MCF 10A (cell line): ENCODE measurements around the gene TP53I3. TPM values are rescaled to one million over a fixed set of nuclear protein-coding genes. Genes with fewer than 3 reads are reported as not detected.

ENCODE experiments used
- BruUV-seq: library from RNA; stranded (reverse); fragments of 400-500 nt; replicated peaks from 2 replicates; lab custom pipeline; 2021; lab: Mats Ljungman, UMichigan
- CTCF ChIA-PET: fragments of 300-600 bp; sonication (Branson Sonifier 250); formaldehyde crosslinking; extraction: SDS; loops from one replicate; lab custom pipeline; 2021; ENCODE audit warnings: antibody characterized with exemption, inconsistent platforms; lab: Yijun Ruan, JAX
- POLR2A ChIA-PET: fragments of 300-600, 350-650 bp; sonication (Branson Sonifier 250); formaldehyde crosslinking; extraction: SDS; loops from one replicate; lab custom pipeline; 2020; ENCODE audit warnings: antibody characterized with exemption, inconsistent platforms; lab: Yijun Ruan, JAX
- DNase-seq: peaks from one replicate; pipeline ENCODE4 v3.0.0-alpha.2; 2018; ENCODE audit not compliant: unreplicated experiment
- H3K27ac Mint-ChIP-seq: one replicate; pipeline ENCODE4 v1.8.0; 2022; ENCODE audit warnings: mild to moderate bottlenecking, low read depth, mixed read lengths; ENCODE audit not compliant: unreplicated experiment
- H3K27me3 Mint-ChIP-seq: one replicate; pipeline ENCODE4 v1.8.0; 2022; ENCODE audit warnings: mixed read lengths; ENCODE audit not compliant: insufficient read depth, unreplicated experiment
- H3K36me3 Mint-ChIP-seq: one replicate; pipeline ENCODE4 v1.8.0; 2022; ENCODE audit warnings: mild to moderate bottlenecking, moderate library complexity, mixed read lengths; ENCODE audit not compliant: insufficient read depth, unreplicated experiment
- H3K4me1 Mint-ChIP-seq: one replicate; pipeline ENCODE4 v1.8.0; 2022; ENCODE audit warnings: mixed read lengths; ENCODE audit not compliant: insufficient read depth, unreplicated experiment
- H3K4me3 Mint-ChIP-seq: one replicate; pipeline ENCODE4 v1.8.0; 2022; ENCODE audit warnings: mild to moderate bottlenecking, moderate library complexity, mixed read lengths; ENCODE audit not compliant: unreplicated experiment
- H3K9me3 Mint-ChIP-seq: one replicate; pipeline ENCODE4 v1.8.0; 2022; ENCODE audit warnings: mixed read lengths; ENCODE audit not compliant: unreplicated experiment
- CTCF ChIP-seq: fragments of 200-600 bp; IDR thresholded peaks from one replicate; pipeline ENCODE4 v1.8.0; 2022; ENCODE audit warnings: antibody characterized with exemption, mild to moderate bottlenecking; ENCODE audit not compliant: unreplicated experiment
- intact Hi-C: fragments of 100-400 bp; cut with micrococcal nuclease; formaldehyde crosslinking; loops from 2 replicates; pipeline ENCODE4 v1.14.1; 2022
- total RNA-seq: library from RNA; stranded (reverse); gene quantifications from 2 replicates; pipeline ENCODE4 v1.2.3, GENCODE V29; 2022

TP53I3 gene
- total RNA-seq, 1 experiment from 2014 or later = 99.8 TPM

GRCh38 chr2:24083567-24084385 is 858 bp downstream of the TP53I3 start:
- BruUV-seq = TSS peak; percentile 37

GRCh38 chr2:24082787-24083566 is 1.7 kb downstream of the TP53I3 start:
- Mint-ChIP-seq H3K9me3 (no peaks in the 10 kb centered on the region), H3K4me3 (peak overlapping the region; percentile 75), H3K4me1 (peaks cover 30% of the 10 kb centered on the region), H3K36me3 (peaks cover 40% of the 10 kb centered on the region), H3K27me3 (no peaks in the 10 kb centered on the region), H3K27ac (peak overlapping the region; percentile 92)
- ChIA-PET CTCF (interaction anchor here (0.5 to 4.8 kb wide), 15 partner anchors 17 to 280 kb away, joined by 3 to 41 read pairs (median 5); partner anchors contain the start of genes ATAD2B, FAM228B, MFSD2B and UBXN2A), POLR2A (interaction anchor here (0.6 to 4.2 kb wide), 27 partner anchors 7 to 408 kb away, joined by 3 to 108 read pairs (median 6); partner anchors contain the start of genes ATAD2B, FAM228B, FKBP1B and ITSN2)
- BruUV-seq = no TSS peak
- TF ChIP-seq CTCF = no peak
- DNase-seq = no peak
- intact Hi-C loops = loop anchor here (5.0 kb wide), 1 partner anchor 141 kb away; the partner anchor contains the start of gene UBXN2A

More at GRCh38 chr2:24083567-24084385, 858 bp downstream of the TP53I3 start:
- peak; percentile 95 for DNase-seq
- Mint-ChIP-seq H3K27ac (peak overlapping the region; percentile 92), H3K4me1 (peaks cover 28% of the 10 kb centered on the region), H3K9me3 (no peaks in the 10 kb centered on the region), H3K4me3 (peak overlapping the region; percentile 75), H3K36me3 (peaks cover 37% of the 10 kb centered on the region), H3K27me3 (no peaks in the 10 kb centered on the region)
- ChIA-PET CTCF (interaction anchor here (0.5 to 4.8 kb wide), 29 partner anchors 12 to 590 kb away, joined by 3 to 41 read pairs (median 5); partner anchors contain the start of genes ATAD2B, FAM228B, MFSD2B and UBXN2A), POLR2A (interaction anchor here (0.6 to 4.2 kb wide), 36 partner anchors 8 to 890 kb away, joined by 3 to 108 read pairs (median 6); partner anchors contain the start of genes ATAD2B, FAM228B, FKBP1B and ITSN2)
- TF ChIP-seq CTCF = no peak
- intact Hi-C loops = loop anchor here (1.0 to 5.0 kb wide), 8 partner anchors 40 to 299 kb away; partner anchors contain the start of genes ATAD2B, FAM228B, PFN4 and UBXN2A

GRCh38 chr2:24080701-24081100 is 3.9 kb downstream of the TP53I3 start:
- DNase-seq = no peak
- no peaks in the 10 kb centered on the region for H3K27me3 Mint-ChIP-seq
- BruUV-seq = no TSS peak
- peaks cover 55% of the 10 kb centered on the region for H3K36me3 Mint-ChIP-seq
- H3K4me3 Mint-ChIP-seq = no peak overlapping the region
- POLR2A ChIA-PET = interaction anchor here (0.8 to 1.6 kb wide), 3 partner anchors 10 to 153 kb away, joined by 3 to 5 read pairs (median 4); partner anchors contain the start of genes ATAD2B and FAM228B
- no peak overlapping the region for H3K27ac Mint-ChIP-seq
- intact Hi-C loops = loop anchor here (5.0 kb wide), 1 partner anchor 138 kb away; the partner anchor contains the start of gene UBXN2A
- H3K4me1 Mint-ChIP-seq = peaks cover 35% of the 10 kb centered on the region
- CTCF ChIA-PET = interaction anchor here (0.5 to 4.8 kb wide), 4 partner anchors 13 to 256 kb away, joined by 3 to 30 read pairs (median 3); no protein-coding TSS in a partner anchor
- no peak for TF ChIP-seq CTCF
- no peaks in the 10 kb centered on the region for H3K9me3 Mint-ChIP-seq
